Measurements from ENCODE around the gene SLX4IP.

Gene SLX4IP

DNA sequence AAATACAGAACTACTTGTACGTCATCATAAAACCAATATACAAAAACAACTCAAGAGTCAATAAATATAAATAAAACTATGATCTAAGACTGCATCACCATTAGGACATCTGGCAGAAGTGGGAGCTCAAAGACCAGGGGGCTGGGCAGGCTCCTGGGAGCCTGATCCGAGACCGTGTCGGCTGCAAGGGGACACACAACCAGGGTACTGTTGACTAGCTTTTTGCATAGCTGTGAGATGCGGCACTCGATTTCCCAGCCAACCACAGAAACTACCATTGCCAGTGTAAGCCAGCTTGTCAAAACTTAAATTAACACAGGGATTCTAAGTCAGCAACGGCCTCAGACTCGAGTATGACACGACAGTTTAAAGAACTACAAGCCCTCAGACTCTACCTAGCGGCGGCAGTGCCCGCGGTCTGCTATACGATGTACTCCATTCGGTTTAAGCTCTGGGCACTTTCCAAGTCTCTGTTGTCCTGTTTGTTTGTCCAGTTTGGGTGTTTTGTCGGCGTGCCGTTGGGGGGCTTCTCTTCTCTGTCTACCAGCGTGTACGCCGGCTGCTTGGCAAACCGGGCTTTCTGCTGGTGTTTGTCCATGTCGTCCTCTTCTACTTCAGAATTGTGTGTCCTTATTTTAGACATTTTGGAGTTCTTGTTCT is 204.1 kb downstream of the SLX4IP start:
- DNase-seq: no peak

DNA sequence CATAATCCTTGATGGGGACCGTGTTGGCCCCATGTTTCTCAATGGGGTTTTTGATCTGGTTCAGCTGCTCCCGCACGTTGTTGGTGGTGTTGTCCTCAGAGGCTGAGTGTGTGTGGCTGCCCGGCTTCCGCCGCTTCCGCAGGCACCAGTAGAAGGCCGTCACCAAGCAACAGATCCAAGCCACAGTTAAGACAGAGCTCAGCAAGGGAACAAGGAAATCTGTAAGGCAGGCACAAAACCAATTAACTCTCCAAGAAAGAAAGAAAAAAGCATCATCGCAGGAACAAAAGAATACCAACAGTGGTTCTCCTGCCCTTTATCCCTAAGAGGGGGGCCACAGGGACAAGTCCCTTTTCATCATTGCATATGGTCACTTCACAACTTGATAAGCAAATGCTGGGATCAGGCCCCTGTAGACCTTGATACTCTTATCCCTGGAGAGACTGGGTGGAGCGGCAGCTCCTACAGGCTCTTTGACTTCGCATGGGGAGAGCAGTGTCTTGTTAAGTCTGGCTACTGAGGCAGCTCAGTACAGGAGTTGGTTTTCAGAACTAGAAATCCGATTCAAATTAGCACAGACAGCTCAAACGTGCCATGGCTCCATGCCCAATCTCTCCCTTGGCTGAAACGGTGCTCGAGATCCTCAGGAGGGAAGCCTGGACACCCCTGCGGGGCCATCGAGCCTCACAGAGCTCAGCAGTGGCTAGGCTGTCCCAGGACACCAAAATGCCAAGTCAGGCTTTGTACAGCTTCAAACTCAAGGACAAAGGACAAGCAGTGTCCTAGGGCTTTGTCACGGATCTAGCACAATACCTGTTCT is 204.8 kb downstream of the SLX4IP start:
- DNase-seq: no peak

DNA sequence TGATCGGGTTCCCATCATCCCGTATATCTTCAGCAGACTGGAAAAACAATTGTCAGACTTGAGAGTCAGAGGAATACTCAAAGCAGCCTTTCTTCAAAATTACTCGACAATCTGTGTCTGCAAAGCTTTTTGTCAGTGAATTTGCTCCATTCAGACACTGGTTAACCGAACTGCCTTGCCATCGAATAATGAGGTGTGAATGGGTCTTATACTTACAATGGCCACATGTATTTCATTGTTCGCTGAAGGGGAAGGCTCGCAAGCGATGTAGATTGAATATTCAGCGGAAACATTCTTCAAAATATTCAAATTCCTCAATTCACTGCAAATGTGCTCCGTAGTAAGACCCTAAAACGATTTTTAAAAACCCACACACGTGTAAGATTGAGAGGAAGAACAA is 205.8 kb downstream of the SLX4IP start:
- no peak for DNase-seq

DNA sequence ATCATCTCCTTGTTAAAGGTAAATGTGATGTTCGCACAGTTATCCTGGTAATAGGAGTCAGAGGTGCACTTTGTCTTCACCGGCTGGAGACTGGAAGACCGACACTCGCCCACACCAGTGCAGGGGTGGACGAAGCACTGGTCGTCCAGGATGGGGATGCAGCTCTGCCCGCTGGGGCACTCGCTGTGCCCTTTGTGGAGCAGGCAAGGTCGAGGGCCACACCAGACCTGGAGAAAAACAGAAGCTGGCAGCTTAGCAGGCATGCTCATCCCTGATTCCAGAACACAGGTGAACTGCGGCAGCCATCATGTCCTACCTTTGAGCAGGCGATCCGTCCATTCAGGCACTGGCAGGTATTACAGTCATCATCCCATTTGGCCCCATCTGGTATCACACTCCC is 206.4 kb downstream of the SLX4IP start:
- DNase-seq: no peak

DNA sequence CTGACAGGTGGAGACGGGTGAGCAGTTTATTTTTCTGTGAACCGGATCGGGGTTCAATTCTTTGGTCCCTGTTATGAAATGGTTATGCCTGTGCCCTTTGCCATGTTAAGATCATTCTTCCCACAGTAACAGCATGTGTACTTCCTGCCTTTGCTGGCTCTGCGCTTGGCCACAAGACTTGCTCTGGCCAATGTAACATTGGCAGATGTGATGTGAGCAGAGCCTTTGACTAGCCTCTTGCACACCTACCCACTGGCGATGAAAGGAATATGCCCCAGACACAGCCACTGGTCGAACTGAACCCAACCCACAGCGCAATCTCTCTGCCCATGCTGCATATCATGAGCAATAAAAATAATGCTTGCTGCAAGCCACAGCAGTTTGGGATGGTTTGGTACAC is 206.8 kb downstream of the SLX4IP start:
- DNase-seq: no peak

DNA sequence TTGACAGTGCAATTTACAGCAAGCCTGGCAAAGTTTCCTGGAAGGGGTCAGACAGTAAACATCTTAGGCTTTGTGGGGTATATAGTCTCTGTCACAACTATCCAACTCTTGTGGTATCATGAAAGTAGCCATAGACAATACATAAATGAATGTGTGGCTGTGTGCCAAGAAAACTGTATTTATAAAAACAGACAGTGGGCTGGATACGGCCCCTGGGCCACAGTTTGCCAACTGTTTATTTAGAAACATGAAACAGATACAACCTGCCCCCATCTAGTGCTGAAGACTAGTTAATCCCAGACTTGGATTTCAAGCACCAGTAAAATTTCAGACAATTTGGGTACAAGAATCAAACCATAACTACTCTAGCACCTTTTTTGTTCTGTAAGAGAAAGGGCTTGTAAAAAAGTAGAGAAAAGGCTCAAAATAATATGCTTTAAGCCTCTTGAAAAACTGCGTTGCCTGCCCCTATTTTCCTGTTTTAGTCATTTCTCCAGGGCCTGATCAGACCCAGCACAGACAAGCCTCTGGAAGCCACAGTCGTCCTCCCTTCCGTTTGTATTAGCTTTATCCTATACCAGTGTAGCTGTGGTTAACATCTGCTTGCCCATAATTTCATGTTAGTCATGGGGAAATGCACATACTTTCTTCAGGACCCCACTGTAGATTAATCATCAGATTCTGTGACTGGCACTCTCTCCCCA is 207.9 kb downstream of the SLX4IP start:
- DNase-seq: no peak

DNA sequence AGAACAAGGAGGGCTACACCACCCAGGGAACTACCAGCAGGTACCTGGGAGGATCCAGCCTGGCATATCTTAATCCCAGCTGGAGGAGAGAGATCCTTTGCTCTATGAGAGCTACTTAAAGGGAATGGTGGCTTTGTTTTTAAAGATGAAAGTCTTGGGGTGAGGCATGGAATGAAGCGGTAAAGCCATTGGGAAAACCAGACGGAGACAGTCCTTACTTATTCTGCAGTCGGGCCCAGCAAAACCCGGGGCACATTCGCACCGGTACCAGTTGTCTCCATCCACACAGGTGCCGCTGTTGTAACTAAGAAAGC is 208.4 kb downstream of the SLX4IP start:
- no peak for DNase-seq

DNA sequence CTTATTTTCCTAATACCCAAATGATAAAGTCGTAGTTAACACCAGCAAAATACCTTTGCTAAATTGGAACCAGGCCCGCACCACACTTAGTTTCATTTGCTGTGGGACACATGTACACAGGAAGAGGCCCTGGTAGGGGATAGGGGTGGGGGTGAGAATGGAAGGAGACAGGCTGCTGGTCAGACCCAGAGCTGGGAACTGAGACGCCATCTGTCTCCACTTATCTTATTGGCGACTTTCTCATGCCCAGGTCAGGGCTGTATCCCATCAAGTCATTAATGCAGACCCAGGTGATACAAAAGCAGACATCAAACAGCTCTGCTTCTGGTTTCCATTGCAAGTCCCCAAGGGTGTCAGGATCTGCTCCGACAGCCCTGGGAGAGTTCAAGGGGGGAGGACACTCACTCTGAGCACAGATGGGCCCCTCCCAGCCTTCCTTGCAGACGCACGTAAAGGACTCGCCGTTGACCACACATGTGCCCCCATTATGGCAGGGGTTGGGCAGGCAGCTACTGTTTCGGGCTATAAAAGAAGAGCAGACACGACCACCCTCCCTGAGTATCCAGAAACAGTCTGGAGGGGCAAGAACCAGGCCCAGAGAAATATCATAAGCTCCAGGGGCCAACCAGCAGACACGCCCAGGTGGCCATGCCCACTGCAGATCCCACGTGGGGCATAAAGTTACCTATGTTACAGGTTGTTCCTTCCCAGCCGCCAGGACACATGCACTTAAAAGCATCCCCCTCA is 209.5 kb downstream of the SLX4IP start:
- DNase-seq: no peak

DNA sequence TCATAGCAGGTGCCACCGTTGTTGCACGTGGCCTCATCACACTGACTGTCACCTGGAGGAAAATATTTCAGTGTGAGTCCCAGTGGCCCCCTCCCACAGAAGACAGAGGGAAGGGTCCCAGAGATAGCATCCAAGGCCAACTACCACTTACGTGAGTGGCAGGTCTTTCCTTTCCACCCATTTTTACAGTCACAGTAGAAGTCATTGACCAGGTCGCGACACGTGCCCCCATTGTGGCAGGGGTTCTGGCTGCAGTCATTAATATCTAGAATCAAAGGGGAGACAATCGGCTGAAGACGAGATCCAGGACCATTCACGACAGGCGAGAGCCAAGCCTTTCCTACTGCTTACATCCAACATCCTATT is 210.1 kb downstream of the SLX4IP start:
- no peak for DNase-seq

DNA sequence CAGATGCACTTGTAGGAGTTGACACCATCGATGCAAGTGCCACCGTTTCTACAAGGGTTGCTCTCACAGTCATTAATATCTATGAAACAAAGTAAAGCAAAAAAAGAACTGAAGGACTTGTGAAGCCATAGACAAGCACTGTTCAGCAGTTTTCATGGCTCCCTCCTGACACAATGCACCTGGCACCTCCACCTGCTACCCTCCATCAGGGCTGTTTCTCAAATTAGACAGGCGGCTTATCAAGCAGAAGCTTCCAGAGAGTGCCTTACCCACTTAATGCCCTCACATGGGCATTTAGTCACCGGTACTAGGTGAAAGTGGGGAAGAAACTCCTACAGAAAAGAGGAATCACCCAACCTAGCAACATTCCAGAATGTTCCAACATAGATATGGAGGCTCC is 210.9 kb downstream of the SLX4IP start:
- DNase-seq: no peak

DNA sequence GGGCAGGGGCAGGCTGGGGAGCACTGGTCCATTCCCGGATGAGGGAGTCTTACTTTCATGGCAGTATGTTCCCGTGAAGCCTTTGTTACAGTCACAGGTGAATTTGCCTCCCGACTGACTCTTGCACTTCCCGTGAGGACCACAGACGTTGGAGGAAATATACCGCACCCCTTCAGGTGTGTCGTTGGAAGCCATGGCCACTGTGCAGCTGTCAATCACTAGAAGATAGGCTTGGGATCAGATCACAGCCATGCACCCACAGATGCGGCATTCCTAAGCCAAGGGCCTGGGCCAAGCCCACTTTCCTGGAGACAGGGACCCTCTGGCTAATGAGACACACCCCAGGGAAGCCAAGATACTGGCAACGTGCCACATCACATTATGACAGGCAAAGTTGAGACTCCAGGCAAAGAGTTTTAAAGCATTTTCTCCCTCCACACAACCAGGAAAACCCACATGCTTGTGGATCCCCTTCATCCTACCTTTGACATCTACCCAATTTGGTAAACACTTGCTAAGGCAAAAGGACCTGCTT is 211.8 kb downstream of the SLX4IP start:
- no peak for DNase-seq

DNA sequence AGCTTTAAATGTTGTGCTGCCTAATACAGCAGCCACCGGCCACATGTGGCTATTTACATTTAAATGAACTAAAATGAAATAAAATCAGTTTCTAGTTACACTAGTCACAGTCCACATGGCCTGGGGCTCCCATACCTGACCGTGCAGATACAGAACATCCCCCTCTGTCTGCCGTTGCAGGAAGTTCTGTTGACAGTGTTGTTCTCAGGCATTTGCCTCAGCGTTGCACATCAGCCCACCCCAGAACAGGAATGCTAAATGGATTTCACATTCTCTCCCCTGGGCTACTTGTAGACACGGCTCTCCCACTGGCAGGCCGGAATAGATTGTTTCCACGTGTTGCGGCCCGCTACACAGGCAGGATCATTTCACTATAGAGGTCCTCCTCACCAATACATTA is 212.4 kb downstream of the SLX4IP start:
- DNase-seq: no peak

DNA sequence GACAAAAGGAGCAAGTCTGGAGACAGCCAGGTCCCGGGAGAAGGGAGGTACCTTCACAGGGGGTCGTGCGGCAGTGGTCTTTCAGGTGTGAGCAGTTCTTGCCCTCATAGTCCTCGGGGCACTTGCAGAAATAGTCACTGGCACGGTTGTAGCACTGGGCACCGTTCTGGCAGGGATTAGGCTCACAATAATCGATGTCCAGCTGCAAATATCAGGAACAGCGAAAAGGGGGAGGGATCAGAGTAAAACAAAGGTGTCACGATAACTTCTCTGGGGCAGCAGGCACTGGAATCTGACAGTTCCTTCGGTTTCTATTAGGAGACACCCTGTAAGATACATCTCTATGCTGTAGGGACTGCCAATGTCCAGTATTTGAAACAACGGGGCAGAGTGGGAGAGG is 212.8 kb downstream of the SLX4IP start:
- no peak for DNase-seq

DNA sequence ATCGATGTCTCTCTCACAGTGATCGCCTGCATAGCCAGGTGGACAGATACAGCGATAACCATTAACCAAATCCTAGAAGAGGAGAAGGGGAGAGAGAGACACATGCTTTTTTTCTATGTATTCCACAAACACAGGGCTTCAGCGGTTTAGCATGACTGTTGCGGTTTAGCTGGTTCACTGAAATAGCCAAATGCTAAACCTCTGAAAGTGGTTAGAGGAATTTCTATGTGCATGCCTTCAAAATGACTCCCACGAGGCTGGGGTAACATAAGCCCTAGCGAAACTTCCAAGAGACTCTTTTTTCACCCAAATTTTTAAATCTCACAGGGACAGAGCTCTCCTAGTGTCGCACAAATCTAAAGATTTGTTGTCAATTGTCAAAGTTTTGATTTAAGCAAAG is 213.5 kb downstream of the SLX4IP start:
- DNase-seq: no peak

DNA sequence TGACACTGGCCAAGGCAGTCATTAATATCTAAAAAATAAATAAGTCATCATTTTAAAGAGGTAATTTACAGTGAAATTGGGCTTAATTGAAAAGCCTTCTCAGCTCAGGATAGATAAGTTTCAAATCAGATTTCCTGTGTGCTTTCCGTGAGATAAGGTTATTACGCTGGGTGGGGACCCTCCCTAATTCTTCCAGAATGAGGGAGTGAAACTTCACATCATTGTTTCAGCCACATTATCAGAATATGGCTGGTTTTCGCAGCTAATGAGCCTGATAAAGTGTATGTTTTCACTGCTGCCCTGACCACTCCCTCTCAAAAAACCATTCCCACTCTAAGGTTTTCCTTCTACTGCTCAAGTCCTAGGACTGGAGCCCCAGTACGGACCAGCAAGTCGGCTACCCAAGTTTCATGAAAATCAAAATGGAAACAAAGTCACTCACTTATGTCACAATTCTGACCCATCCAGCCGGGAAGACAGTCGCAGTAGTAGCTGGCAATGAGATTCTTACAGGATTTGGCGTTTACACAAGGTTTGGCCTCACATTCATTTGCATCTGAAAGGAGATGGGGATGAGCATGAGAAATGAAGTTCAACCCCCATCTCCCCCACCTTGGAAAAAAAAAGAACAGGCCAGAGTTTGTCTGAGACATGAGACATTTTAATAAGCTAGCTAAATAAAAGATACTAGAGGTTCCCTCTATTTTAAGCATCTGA is 214.1 kb downstream of the SLX4IP start:
- DNase-seq: no peak

DNA sequence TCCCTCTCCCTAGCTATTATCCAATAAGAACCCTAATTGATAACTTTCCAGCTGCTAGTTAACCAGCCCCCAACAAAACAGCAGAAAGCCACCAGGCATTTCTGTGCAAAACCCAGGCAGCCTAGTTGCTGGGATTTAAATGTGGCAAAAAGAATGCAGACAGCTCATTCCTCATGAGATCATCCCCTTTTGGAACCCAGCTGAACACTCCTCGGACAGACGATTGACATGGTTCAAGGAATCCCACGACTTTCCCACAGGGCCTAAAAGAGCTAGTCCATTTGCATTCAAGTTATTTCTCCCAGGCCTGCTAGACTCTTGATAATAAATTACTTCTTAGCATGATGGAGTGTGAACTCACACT is 214.7 kb downstream of the SLX4IP start:
- no peak for DNase-seq

DNA sequence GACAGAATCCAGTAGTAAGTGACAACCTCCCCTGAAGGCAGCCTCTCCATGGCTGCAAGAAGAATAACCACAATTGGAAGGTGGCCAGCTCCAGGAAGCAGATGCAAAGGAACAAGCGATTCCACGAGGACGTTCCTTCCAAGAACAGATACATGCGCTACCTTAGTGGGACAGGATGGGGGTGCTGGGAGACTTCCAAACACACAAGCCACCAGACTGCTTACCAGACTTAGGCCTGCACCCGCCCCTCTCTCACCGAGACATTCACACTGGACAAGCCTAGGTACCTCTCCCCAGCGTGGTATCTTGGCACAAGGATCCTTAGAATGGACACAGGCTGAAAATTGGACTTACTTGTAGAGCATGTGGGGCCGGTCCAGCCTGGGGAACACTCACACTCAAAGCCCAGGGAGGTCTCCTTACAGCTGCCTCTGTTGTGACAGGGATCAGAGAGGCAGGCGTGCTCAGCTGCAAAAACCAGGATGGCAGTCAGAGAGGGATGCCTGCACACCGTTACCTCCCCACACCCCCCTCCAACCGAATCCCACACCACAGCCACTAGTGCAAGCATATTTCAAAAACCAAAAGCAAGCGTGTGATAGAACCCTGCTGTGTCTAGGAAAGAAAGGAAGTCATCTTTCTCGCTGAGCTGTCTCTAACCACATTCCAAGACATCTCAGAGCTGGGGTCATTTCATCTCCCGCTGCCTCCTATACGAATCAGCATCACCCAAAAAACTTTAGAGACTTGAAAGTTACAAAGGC is 216.3 kb downstream of the SLX4IP start:
- DNase-seq: no peak

DNA sequence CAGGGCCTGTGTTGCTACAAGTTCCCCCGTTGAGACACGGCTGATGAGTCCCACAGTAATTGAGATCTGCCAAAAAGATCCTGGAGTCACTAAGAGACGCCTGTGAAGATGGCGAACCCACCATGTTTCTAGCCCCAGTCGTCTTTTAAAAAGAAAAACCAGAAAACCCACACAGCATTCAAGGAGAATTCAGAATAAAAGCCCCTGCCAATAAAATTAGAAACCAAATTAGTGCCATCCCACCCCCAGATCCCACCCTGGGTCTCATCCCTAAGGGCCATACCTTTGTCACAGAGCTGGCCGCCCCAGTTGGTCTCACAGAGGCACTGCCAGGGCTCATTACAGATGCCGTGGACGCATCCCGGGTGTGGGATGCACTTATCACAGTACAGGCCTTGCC is 217.1 kb downstream of the SLX4IP start:
- no peak for DNase-seq

DNA sequence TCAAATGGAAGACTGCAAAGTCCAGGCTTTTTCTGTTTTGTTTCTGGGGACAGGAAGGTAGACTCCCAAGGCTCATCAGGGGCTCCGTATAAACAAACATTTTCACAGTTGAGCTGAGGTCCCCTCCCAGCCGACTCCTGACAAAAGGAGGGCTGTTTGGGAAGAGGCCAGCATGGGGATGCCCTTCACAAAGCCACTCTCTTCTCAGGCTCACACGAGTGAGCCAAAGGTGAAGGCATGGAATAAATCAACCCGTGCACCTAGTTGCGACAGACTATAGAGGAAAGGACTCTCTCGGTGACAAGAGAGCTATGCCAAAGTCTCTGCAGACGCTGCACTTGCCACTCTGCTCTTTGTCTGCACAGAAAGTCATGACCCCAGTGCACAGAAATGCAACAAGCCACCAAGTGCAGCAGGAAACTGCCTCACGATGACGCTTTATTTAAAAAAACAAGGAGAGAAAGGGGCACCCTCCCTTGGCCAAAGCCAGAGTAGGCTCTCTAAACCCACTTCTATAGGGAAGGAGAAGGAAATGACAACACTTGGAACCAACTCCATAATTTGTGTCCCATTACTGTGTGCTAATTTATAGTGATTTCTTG is 217.7 kb downstream of the SLX4IP start:
- no peak for DNase-seq

DNA sequence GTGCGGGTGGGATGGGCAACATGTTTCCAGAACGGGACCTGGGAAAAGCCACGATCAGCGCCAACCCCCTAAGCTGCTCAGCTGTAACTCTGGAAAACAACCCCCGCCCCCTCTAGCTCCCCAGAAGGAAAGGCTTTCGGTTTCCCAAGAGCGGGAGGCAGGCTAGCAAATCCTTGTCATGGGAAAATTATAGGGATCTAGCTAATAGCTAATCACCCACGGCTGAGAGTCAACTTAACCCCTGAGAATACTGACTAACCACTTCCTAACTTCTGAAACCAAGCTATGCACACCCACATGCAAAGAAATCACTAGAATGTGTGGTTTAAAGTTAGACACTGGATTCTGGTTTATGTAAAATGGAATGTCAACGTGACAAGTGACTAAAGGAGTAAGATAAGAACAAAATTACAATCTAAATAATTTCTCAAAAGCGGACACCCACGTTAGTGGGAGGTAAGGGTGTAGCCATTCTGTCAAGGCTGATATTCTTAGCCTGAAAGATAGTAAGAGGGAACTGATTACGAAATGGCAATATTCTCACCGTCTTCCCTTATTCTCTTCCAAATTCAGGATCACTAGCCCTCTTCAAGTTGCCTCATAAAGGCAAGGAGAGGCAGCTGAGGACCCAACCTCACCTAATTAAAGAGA is 218.6 kb downstream of the SLX4IP start:
- DNase-seq: no peak

DNA sequence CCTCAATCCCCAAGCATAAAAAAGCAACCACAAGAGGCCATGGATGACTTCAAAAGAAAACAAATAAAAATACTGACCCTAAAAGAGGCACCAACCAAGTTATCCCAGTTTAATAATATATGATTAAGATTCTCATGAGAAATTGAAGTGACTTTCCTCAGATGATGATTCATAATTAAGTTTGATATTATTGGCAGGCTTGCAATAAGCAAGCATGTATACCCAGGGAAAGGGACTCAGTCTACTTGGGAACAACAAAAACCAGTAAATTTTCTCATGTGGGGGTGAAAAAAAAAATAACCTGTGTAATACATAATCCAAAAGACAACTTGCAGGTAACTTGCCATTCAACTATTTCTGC is 219.1 kb downstream of the SLX4IP start:
- DNase-seq: no peak
